Iris pigment epithelial cell (primary cell): ENCODE data around the gene PROP1.
"Not testable (repeated sequence)": the region's sequence is repeated elsewhere in the genome, so short reads cannot be mapped to it uniquely, and the experiment has no call there.

ENCODE experiments used
- DNase-seq: peaks from one replicate; pipeline ENCODE4 v3.0.0-alpha.2; 2011; ENCODE audit warnings: low read depth

PROP1 gene

DNA sequence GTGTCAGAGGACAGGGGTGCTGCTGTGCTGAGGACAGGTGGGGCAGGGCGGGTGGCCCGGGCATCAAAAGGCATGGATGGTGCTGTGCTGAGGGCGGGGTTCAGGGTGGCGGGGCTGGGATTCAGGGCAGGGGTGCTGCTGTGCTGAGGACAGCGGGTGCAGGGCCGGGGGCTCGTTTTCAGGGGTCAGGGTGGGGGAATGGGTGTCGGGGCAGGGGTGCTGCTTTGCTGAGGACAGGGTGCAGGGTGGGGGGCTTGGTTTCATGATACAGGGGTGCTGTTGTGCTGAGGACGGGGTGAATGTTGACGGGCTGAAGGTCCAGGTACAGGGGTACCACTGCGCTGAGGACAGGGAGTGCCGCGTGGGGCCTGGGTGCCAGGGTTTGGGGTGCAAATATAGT, 50.9 kb downstream of the PROP1 start:
- DNase-seq, result not testable (repeated sequence)

DNA sequence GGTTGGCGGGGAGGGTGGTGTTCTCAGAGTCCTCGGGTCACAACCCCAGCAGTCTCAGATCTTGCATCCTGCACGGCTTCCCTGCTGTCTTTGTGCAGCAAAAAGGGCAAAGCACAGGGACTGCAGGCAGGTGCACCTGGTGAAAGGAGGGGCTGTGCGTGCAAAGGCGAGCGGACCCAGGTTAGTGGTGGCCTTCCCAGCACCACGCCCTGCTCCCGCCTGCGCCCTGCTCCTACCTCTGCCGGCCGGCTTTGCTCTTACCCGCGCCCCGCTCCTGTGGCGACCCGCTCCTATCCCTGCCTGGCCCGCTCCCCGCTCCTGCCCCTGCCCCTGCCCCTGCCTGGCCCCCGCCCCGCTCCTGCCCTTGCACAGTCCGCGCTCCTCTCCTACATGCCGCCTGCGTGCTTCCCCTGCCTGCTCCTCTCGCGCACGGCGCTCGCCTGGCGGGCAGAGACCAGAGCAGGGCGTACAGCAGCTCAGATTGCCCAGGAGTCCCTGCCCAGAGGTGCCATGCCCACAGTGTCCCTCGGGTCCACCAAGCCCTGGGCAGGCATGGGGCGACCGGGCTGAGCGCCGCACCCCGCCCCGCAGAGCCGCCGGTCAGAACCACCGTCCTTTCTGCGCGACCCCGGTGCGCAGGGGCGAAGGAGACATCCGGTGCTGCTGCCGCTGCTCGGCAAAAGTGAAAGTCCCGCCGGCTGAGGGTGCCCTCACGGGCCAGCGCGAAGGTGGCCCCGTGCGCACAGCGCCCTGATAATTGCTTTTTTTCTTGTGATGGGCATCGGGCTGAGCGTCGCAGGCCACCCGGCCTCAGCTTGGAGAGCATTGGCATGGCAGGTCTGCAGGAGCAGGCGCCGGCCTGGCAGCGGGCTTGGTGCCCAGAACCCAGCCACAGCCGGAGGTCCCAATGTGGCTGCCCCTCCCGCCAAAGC, 52.0 kb downstream of the PROP1 start:
- DNase-seq, result peak; percentile 7

DNA sequence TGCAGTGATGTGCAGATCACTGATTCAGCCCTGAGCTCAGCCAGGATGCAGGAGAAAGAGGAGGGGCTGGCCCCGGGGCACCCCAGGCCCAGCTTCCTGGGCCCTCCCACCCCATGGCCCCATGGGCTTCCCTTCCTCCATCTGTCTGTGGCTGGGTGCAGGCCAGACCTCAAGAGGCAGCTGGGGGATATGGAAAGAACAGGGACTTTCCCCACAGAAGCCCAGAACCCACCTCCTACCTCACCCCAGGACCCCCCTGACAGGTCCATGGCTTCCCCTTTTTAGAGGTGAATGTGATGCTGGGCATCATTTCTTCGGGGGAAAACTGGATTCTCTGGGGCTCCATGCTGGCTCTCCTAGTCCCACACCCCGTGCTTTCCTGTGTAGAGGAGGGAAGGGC, 53.1 kb downstream of the PROP1 start:
- DNase-seq, result not testable (repeated sequence)
